GM18520 (cell line): ENCODE measurements around the gene TMEM239.
"Not testable (repeated sequence)": the region's sequence is repeated elsewhere in the genome, so short reads cannot be mapped to it uniquely, and the experiment has no call there.

Experiments used
- ATAC-seq: cut with Tn5 transposase; IDR thresholded peaks from one replicate; pipeline ENCODE4 v1.9.1; 2021; ENCODE audit not compliant: unreplicated experiment

Gene TMEM239

DNA sequence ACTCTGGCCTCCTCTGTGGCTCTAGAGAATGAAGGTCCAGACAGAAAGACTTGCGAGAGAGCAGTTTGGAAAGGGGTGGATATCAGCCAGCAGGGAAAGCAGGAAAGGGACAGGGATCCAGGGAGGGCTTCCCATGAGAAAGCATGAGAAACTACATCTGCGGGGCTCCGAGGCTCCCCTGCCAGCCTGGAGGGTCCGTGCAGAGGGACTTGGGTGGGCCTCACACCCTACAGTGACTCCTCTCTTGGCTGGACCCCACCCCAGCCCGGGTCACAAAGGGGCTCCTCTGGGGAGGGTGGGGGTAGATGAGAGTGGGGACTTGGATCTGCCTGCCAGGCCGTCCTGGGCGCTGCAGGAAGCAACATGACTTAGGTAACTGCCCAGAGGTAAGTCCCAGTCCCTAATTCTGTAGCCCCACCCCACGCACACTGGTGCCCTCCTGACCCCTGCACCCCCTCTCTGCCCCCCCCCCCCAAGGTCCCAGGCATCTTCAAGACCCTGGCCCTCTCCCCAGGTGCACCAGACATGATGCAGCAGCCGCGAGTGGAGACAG is at the start of gene TMEM239:
Gene TMEM239, plus strand, starts transcription at position 335 of the 553 bp plus-strand sequence. Its CDS starts 191 bp downstream, at position 526.
- no peak for ATAC-seq

DNA sequence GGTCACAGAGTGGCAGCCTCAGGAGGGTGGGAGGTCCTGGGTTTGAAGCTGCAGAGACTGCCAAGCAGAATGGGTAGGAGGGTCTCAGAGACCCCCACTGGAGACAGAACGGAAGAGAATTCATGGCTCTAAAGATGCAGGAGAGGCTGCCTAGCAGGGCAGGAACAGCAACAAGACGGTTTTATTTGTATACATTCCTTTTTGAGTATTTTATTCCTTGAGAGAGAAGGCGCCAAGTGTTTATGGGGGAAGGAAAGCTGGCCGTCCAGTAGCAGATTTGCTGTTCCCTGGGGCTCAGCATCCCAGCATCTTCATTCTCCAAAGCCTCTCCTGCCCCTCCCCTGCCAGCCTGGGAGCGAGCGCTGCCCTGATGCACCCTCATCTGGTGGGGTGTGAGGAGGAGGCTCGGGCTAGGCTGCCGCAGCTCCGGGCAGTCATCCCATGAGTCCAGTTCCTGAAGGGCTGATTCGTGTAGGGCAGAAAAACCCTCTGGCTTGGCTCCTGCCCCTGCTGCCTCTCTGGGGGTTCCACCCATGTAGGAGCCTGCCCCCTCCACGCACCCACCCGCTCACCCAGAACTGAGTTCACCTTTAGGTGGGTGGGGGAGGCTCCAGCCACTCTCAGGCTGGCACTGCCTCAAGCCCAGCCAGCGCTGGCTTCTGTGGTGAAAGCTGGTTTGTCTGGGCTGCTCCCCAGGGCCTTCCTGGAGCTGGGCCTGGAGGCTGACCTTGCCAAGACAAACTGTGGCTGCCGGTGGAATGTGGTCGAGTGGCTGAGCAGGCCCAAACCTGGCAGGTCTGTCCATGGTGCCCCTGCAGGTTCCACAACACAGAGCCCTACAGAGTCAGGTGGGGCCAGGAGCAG is 48.2 kb upstream of the TMEM239 start:
- ATAC-seq, result no peak

DNA sequence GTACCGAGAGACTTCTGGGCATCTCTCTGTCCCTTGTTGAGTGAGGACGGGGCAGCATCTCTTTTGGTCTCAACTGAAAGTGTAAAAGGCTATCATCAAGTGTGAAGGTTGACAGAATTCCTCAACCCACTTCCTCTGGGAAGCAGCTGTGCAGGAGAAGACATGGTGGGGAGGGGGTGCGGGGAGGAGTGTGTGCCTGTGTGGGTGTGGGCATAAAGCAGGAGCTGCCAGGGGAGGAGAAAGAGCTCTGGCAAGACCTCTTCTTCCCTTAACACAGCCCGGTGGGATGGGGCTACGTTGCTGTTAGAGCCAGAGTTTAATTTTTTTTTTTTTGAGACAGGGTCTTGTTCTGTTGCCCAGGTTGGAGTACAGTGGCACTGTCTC is 47.5 kb upstream of the TMEM239 start:
- no peak for ATAC-seq

DNA sequence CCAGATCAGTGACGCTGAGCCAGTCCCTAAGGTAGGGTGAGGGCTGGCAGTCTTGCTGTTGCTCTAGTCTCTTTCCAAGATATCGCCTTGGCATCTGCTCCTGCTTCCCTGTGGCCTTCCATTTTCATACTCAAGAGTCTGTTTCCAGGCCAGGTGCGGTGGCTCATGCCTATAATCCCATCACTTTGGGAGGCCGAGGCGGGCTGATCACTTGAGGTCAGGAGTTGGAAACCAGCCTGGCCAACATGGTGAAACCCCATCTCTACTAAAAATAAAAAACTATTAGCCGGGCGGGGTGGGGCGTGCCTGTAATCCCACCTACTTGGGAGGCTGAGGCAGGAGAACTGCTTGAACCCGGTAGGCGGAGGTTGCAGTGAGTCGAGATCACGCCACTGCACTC is 46.1 kb upstream of the TMEM239 start:
- not testable (repeated sequence) for ATAC-seq

DNA sequence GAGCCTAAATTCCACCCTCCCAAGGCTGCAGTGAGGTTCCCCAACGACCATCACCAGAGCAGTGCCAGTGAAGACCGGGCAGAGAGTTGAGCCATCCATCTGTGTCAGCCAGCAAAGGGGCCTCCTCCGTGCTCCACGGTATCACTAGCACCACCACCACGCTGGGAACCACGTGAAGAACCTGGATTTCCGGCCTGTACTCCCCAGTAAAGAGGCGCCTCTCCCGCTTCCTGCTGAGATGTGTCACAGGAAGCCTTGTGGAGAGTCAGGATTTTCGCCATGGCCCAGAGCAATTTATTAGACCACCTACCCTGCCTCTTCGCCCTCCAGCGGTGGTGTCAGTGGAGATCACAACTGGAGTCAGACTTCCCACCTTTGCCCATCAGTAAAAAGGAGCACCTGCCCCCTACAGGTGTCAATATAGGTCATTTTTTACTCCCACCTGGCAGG is 44.5 kb upstream of the TMEM239 start:
- ATAC-seq, result no peak

DNA sequence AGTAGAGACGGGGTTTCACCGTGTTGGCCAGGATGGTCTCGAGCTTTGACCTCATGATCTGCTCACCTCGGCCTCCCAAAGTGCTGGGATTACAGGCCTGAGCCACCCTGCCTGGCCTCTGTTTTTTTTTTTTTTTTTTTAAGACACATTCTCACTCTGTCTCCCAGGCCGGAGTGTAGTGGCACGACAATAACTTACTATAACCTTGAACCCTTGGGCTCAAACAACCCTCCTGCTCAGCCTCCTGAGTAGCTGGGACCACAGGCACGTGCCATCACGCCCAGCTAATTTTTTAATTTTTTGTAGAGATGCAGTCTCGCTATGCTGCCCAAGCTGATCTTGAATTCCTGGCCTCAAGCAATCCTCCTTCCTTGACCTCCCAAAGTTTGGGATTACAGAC is 42.4 kb upstream of the TMEM239 start:
- ATAC-seq, result no peak

DNA sequence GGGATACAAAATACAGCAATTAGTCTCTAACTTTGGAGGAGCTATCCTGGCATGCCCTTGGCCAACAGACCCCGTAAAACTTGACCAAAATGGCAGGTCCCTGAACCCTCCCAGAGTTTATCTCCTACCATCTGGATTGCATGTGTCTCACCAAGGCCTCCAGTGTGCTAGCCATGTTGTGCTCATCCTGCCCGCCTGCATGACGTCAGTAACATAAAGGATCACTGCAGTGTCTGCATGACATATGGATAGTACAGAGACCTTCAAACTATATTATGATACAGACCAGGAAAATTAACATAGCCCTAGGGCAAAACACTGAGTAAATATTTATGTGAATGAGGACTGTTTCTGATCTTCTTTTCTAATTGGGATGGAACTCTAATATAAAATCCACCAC is 41.0 kb upstream of the TMEM239 start:
- ATAC-seq, result no peak

DNA sequence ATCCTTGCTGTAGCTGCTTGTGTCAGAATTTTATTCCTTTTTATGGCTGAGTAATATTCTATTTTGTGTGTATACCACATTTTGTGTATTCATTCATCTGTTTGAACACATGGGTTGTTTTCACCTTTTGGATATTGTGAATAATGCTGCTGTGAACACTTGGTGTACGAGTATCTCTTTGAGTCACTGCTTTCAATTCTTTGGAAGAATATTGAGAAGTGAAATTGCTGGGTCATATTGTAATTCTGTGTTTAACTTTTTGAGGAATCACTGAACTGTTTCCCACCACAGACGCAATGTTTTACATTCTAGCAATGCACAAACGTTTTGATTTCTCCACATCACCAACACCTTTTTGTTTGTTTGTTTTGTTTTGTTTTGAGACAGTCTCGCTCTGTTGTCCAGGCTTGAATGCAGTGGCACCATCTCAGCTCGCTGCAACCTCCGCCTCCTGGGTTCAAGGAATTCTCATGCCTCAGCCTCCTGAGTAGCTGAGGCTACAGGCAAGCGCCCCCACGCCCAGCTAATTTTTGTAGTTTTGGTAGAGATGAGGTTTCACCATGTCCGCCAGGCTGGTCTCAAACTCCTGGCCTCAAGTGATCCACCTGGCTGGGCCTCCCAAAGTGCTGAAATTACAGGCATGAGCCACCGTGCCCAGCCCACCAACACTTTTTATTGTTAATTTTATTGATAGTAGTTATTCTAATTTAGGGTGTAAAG is 37.4 kb upstream of the TMEM239 start:
- ATAC-seq, result no peak

DNA sequence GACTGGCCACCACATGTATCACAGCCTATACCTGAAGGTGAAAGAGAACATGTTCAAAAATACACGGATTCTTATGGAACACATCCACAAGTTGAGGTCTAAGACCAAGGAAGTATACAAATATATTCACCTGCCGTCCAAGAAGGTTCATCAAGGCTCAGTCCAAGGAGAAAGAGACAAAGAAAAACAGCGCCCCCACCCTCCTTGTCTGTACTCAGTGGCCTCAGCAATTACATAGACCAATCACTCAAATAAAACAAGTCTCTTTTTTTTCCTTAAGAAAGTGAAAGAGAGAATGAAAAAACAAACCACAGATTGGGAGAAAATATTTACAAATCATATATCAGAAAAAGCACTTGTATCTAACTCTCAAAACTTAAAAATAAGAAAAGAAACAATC is 35.2 kb upstream of the TMEM239 start:
- no peak for ATAC-seq

DNA sequence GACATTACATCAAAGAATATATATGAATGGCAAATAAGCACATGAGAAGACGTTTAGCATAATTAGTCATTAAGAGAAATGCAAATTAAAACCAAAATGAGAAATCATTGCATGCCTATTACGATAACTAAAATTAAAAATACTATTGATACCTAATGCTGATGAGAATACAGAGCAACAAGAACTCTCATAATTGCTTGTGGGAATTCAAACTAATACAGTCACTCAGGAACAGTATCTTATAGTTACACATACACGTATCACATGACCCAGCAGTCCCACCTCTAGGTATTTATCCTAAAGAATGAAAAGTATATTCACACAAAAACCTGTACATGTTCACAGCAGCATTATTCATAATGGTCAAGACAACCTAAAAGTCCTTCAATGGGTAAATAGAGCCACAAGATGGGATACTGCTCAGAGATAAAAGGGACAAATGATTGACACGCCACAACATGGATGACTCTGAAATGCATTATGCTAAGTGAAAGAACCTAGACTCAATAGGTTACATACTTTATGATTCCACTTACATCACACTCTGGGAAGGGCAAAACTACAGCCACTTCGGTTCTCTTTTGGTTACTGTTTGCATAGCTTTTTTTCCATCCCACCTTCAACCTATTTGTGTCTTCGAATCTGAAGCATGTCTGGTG is 32.1 kb upstream of the TMEM239 start:
- no peak for ATAC-seq

DNA sequence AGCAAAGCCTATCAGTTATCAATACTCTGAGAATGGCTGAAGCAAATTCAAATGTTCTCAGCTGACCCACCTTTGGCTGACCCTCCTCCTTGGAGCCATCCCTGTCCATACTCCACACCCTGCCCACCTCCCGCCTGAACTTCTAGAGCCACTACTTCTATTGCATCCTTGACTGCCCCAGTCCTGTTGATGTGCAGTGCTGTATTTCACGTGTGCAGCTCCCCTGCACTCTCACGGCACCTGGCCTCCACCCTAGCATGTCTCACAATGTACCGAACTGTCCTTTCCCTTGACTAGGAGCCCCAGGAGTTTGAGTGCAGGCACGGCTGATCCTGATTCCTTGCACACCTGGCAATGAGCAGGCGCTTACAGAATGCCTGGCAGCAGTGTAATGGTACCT is 22.7 kb upstream of the TMEM239 start:
- ATAC-seq, result no peak

DNA sequence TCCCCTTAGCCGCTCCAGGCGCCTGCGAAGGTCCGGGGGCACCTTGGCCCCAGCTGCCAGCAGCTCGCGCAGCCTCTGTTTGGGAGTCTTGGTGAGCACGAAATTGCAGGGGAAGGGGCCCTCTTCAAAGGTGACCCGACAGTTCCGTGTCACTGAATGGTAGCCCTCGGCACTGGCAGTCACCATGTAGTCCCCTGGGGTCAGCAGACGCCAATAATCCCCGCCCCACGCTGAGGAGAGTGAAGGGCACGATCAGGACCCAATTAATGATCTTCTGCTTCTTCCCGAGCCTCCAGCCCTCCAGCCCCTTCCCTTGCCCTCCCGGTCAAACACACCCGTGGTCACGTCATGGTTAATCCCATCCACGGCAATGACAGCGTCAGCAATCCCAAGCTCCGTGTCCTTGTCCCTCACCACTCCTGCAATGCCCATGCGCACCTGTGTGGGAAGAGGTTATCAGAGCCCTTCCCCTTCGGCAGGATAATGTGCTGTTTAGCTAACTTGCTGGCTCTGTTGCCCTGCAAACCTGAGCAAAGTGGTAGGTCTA is 21.9 kb upstream of the TMEM239 start:
- no peak for ATAC-seq

DNA sequence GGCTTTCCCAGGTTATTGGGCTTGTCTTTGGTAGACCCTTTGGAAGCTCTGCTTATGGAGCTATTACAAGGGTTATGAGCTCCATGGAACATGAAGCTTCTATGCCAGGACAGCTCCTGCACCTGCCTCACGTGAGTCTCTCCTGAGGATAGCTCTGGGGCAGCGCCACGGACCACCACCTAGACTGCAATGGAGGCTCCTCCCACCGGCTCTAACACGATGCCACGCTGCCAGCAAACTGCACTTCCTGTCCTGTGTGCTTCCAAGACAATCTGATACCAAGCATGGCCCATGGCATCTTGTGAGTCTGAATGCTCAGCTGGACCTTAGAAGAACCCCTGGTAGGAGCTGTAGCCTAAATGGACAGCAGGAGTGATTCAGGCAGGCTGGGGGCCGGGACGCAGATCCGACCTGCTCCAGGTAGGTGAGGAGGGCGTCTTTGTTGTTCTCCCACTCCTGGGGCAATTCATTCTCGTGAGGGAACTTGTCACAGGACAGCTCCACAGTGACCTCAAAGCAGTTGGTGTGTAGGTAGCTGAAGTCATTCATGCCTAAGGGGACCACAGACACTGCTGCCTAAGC is 21.2 kb upstream of the TMEM239 start:
- no peak for ATAC-seq

DNA sequence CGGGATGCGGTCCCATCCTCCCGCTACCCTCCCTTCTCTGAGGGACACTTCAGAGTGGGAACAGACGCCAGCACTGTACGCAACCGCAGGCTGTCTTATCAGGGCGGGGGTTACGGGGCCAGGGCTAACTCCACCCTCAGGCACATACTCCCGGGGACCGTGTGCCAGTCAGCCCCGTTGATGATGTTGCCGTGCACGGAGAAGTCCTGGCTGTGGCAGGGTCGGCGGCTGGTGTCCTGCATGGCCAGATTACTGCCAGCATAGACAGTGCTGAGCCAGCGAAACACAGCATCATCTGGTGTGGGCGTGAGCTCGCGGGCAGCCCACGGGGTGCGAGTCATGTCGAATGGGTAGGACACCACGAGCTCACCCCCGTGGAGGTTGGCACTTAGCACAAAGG is 20.7 kb upstream of the TMEM239 start:
- ATAC-seq, result no peak

DNA sequence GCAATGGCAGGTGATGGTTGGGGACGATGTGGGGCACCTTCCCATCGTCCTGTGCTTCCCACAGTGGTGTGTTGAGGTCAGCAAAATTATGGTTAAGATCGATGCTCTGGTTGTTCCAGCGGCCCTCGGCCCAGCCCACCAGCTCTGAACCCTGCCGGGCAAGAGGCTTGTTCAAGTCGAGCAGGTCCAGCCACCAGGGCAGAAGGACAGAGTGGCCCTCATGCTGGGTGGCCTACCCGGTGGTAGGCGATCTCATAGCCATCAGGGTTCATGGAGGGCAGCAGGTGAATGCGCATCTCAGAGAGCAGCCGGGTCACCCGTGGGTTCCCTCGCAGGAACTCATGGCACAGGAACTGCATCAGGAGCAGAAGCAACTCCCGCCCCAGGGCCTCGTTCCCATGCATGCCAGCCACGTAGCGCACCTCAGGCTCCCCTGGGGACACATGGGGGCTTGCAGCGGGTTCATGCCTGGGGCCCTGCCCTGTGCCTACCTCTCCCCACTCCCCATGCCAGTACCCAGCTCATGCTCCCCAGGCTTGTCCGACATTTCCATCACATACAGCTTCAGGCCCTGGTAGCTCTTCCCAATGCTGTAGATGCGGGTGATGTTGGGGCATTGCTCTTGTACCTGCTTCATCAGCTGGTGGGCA is 20.0 kb upstream of the TMEM239 start:
- ATAC-seq, result no peak

DNA sequence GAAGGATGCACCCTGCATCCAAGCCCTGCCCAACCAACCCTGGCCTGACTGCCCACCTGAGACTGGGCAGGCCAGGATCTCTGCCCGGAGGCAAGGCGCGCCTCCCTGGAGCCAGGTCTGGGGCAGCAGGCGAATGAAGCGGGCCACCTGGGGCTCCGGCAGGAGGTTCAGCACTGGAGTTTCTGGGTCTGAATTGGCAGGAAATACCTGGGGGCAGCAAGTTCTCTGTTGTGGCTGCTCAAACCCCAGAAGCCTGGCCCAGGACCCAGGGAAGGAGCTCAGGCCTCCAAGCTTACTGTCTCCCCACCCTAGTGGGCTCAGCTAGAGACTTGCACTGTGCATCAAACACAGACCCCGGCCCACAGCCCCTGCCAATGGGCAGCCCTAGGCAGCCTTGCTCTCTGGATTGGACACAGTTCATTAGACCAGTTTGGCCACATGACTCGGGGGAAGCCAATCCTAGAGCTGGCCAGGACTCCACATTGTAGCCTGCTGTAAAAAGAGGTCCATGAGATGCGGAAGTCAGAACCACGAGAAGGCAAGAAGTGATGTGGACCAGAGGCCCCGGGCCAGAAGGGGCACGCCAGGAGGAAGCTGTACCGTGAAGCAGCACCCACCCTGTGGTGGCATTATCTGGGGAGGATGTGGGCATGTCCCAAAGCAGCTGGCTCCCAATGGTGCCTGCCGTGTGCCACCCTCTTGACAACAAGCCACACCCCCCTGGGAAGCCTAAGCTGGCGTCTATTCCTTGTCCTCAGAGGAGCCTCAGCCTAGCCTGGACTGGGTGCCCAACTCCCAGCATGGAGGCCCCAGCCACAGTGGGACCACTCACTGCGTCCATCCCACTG is 18.8 kb upstream of the TMEM239 start:
- ATAC-seq, result no peak

DNA sequence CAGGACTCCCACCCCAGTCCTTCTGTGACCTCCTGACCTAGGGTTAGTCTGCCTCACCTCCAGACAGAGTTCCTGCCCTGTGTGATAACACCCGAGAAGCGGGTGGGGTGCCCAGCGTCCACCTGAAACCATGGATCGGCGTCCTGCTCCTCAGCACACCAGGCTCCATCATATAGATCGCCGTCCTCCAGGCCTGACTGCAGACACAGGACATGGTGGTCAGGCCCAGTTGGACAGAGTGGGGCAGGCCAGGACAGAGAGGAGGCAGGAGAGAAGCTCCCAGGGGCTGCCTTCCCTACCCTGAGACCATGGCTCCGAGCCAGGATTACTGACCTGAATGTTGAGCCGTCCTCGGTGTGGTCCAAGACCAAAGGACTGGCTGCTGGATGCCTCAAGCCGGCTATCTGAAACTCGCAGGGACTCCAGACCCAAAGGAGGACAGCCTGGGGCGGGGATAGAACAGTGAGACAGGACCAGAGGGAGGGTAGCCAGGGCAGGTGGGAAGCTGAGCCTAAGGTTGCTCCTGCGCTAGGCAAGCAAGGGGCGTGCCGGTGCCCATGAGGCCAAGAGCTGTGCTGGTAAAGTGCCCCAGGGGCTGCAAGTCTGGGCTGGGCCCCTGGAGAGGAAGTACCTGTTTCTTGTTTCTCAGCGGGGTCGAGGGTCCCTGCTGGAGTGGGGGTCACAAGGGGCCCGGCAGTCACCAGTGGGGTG is 17.9 kb upstream of the TMEM239 start:
- no peak for ATAC-seq

DNA sequence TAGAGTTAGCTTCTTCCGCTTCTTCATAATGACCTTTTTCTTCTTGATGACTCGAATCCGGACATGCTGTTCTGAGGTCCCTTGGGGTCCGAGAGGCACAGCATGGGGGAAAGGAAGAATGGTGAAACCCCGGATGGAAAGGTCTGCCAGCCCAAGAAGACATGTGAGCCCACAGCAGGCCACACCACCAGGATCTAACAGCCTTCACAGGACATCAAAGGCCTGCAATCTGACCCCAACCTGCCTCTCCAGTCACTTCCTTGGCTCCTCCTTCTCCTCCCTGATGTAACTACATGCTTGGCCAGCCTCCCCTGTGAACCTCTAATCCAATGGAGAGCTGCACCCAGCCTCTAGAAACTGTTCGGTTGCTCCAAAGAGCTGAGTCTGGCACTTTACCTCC is 17.4 kb upstream of the TMEM239 start:
- no peak for ATAC-seq

DNA sequence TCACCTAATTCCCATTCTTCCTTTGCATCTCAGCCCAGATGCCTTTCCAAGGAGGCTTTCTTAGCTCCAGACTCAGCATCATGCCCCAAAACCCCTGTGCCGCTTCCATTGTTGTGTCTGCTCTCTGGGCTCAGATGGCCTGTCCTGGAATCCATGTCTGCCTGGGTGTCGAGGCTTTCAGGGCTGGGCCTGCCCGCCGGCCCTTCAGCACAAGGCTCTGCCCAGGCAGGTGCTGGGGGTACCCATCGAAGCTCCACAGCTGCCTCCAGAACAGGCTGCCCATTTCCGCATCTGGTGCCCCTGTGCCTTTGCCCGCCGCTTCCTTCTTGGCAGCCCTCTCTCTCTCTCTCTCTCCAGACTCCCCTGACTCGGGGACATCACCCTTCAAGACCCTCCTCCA is 16.9 kb upstream of the TMEM239 start:
- no peak for ATAC-seq
